CD4-positive, alpha-beta memory T cell (primary cell): Measurements from ENCODE around the gene JAK2. TPM values are rescaled to one million over a fixed set of nuclear protein-coding genes. Genes with fewer than 3 reads are reported as not detected.

Source experiments
- CTCF ChIA-PET: fragments of 350-600 bp; sonication (Branson Sonifier 250); formaldehyde crosslinking; loops from one replicate; lab custom pipeline; 2021; ENCODE audit warnings: inconsistent platforms; ENCODE audit not compliant: partially characterized antibody; lab: Charles Lee
- POLR2A ChIA-PET: fragments of 350-600 bp; sonication (Branson Sonifier 250); formaldehyde crosslinking; loops from one replicate; lab custom pipeline; 2021; ENCODE audit not compliant: partially characterized antibody; lab: Charles Lee
- DNase-seq, 5 donors: peaks; one replicate each; pipeline versions ENCODE4 v3.0.0 to v3.0.0-alpha.2; 2020 to 2022; ENCODE audit warnings: mixed read lengths in 1 of 5
- H3K27ac ChIP-seq: one replicate; pipeline ENCODE4 v1.7.0; 2013; ENCODE audit warnings: low read depth, low read length
- H3K27me3 ChIP-seq: 2 replicates; pipeline ENCODE4 v1.7.0; 2013; ENCODE audit warnings: mild to moderate bottlenecking, low read length, moderate library complexity; ENCODE audit not compliant: insufficient read depth
- H3K36me3 ChIP-seq: 2 replicates; pipeline ENCODE4 v1.7.0; 2013; ENCODE audit warnings: mild to moderate bottlenecking, low read length, moderate library complexity; ENCODE audit not compliant: insufficient read depth
- H3K4me1 ChIP-seq: 2 replicates; pipeline ENCODE4 v1.7.0; 2013; ENCODE audit warnings: mild to moderate bottlenecking, low read length, moderate library complexity; ENCODE audit not compliant: insufficient read depth
- H3K4me3 ChIP-seq, 2 donors: one replicate each; pipeline ENCODE4 v1.7.0; 2013; ENCODE audit warnings: low read length in 2 of 2, mild to moderate bottlenecking in 1 of 2
- H3K9me3 ChIP-seq, 2 donors: one replicate each; pipeline ENCODE4 v1.7.0; 2013; ENCODE audit warnings: low read length in 2 of 2, control low read depth in 1 of 2; ENCODE audit not compliant: control insufficient read depth in 1 of 2
- H3K27ac Mint-ChIP-seq, 7 donors: one replicate each; pipeline ENCODE4 v1.8.0; 2020 to 2021; ENCODE audit warnings: mixed read lengths in 7 of 7, mild to moderate bottlenecking in 6 of 7, inconsistent platforms in 3 of 7, moderate library complexity in 3 of 7
- H3K27me3 Mint-ChIP-seq, 2 donors: one replicate each; pipeline ENCODE4 v1.8.0; 2020 to 2021; ENCODE audit warnings: mixed read lengths in 2 of 2
- H3K36me3 Mint-ChIP-seq, 2 donors: one replicate each; pipeline ENCODE4 v1.8.0; 2020 to 2021; ENCODE audit warnings: mixed read lengths in 2 of 2, inconsistent platforms in 1 of 2, mild to moderate bottlenecking in 1 of 2
- H3K4me1 Mint-ChIP-seq, 4 donors: one replicate each; pipeline ENCODE4 v1.8.0; 2020 to 2021; ENCODE audit warnings: mixed read lengths in 4 of 4, mild to moderate bottlenecking in 1 of 4
- H3K4me3 Mint-ChIP-seq, 8 donors: one replicate each; pipeline ENCODE4 v1.8.0; 2020 to 2021; ENCODE audit warnings: mixed read lengths in 8 of 8, mild to moderate bottlenecking in 7 of 8, moderate library complexity in 6 of 8, inconsistent platforms in 3 of 8
- H3K9me3 Mint-ChIP-seq, 8 donors: one replicate each; pipeline ENCODE4 v1.8.0; 2020 to 2021; ENCODE audit warnings: mixed read lengths in 8 of 8, mild to moderate bottlenecking in 5 of 8, inconsistent platforms in 3 of 8, moderate library complexity in 1 of 8
- intact Hi-C: fragments of 100-400 bp; cut with micrococcal nuclease; formaldehyde crosslinking; loops from one replicate; pipeline ENCODE4 v1.15.1; 2023
- polyA plus RNA-seq, 2 donors: library from polyadenylated mRNA; unstranded; fragments of 300-500 nt; fragmentation: Illumina TruSeq; gene quantifications; one replicate each; pipeline ENCODE4 v1.2.3, GENCODE V29; 2021
- total RNA-seq, 2 experiments: library from RNA; stranded (reverse); gene quantifications; one replicate each; pipeline ENCODE4 v1.2.3, GENCODE V29; 2021

Gene JAK2
- total and polyA plus RNA-seq, 4 experiments from 2014 or later: 4.6 to 19.9 (median 12.5) TPM

- Mint-ChIP-seq H3K4me1 (peaks cover 16 to 30% (median 25%) of the 10 kb centered on the region in 4 donors), H3K9me3 (no peaks in the 10 kb centered on the region), H3K27ac (peak overlapping the region; percentile 76 to 96 (median 88)), H3K27me3 (no peaks in the 10 kb centered on the region), H3K4me3 (peak overlapping the region; percentile 90 to 97 (median 96)), H3K36me3 (peaks cover 0 to 2% of the 10 kb centered on the region in 2 donors)
- Histone ChIP-seq H3K27ac (peak overlapping the region; percentile 73), H3K9me3 (no peaks in the 10 kb centered on the region), H3K4me1 (peaks cover 52% of the 10 kb centered on the region), H3K27me3 (no peaks in the 10 kb centered on the region), H3K36me3 (no peaks in the 10 kb centered on the region), H3K4me3 (peak overlapping the region in 1 of 2 donors; percentile 53)
- intact Hi-C loops: loop anchor here (5.0 to 10.0 kb wide), 9 partner anchors 49 to 1461 kb away; partner anchors contain the start of genes AK3, CDC37L1, PLGRKT and RFX3
- POLR2A ChIA-PET: interaction anchor here (0.5 to 4.3 kb wide), 9 partner anchors 85 to 602 kb away, joined by 3 to 42 read pairs (median 4); partner anchors contain the start of gene RCL1
- no peak for DNase-seq
- CTCF ChIA-PET: interaction anchor here (0.7 to 12.7 kb wide), 12 partner anchors 13 to 614 kb away, joined by 3 to 249 read pairs (median 4); partner anchors contain the start of genes CDC37L1 and PLPP6
Measured at GRCh38 chr9:4986296-4986695, 1.2 kb downstream of the JAK2 start.

GRCh38 chr9:4986783-4987182 lies 1.7 kb downstream of the JAK2 start:
- no peaks in the 10 kb centered on the region for H3K9me3 Mint-ChIP-seq
- no peaks in the 10 kb centered on the region for H3K27me3 Mint-ChIP-seq
- no peaks in the 10 kb centered on the region for H3K36me3 ChIP-seq
- H3K4me1 Mint-ChIP-seq: peaks cover 20 to 35% (median 28%) of the 10 kb centered on the region in 4 donors
- POLR2A ChIA-PET: interaction anchor here (0.6 to 4.3 kb wide), 3 partner anchors 194 to 642 kb away, joined by 3 to 42 read pairs (median 3); partner anchors contain the start of genes RCL1 and RIC1
- CTCF ChIA-PET: interaction anchor here (0.7 to 12.7 kb wide), 15 partner anchors 13 to 614 kb away, joined by 3 to 249 read pairs (median 4); partner anchors contain the start of gene PLPP6
- no peaks in the 10 kb centered on the region for H3K9me3 ChIP-seq
- intact Hi-C loops: loop anchor here (5.0 to 10.0 kb wide), 9 partner anchors 49 to 1462 kb away; partner anchors contain the start of genes AK3, CDC37L1, PLGRKT and RFX3
- peak overlapping the region in 6 of 8 donors; percentile 18 to 97 (median 65) for H3K4me3 Mint-ChIP-seq
- H3K36me3 Mint-ChIP-seq: peaks cover 2 to 5% of the 10 kb centered on the region in 2 donors
- no peak for DNase-seq
- H3K27ac ChIP-seq: no peak overlapping the region
- no peak overlapping the region for H3K4me3 ChIP-seq
- H3K27ac Mint-ChIP-seq: peak overlapping the region in 1 of 7 donors; percentile 83
- peaks cover 52% of the 10 kb centered on the region for H3K4me1 ChIP-seq
- H3K27me3 ChIP-seq: no peaks in the 10 kb centered on the region

GRCh38 chr9:4987961-4988421 lies 2.9 kb downstream of the JAK2 start:
- peak; percentile 56 to 67 (median 66) for DNase-seq
- Histone ChIP-seq H3K9me3 (no peaks in the 10 kb centered on the region), H3K4me3 (no peak overlapping the region), H3K4me1 (peaks cover 52% of the 10 kb centered on the region), H3K36me3 (no peaks in the 10 kb centered on the region), H3K27ac (no peak overlapping the region), H3K27me3 (no peaks in the 10 kb centered on the region)
- H3K4me3 Mint-ChIP-seq: no peak overlapping the region
- H3K27me3 Mint-ChIP-seq: no peaks in the 10 kb centered on the region
- peaks cover 23 to 45% (median 36%) of the 10 kb centered on the region in 4 donors for H3K4me1 Mint-ChIP-seq
- no peak overlapping the region for H3K27ac Mint-ChIP-seq
- H3K36me3 Mint-ChIP-seq: peaks cover 14 to 17% of the 10 kb centered on the region in 2 donors
- POLR2A ChIA-PET: interaction anchor here (0.9 to 4.3 kb wide), 3 partner anchors 195 to 248 kb away, joined by 3 to 42 read pairs (median 4); partner anchors contain the start of gene RCL1
- CTCF ChIA-PET: interaction anchor here (0.7 to 12.7 kb wide), 34 partner anchors 8 to 620 kb away, joined by 3 to 249 read pairs (median 4); partner anchors contain the start of genes CD274, RCL1 and SPATA6L
- H3K9me3 Mint-ChIP-seq: peaks cover 0 to 5% (median under 1%) of the 10 kb centered on the region in 8 donors
- intact Hi-C loops: loop anchor here (1.0 to 10.0 kb wide), 11 partner anchors 51 to 1463 kb away; partner anchors contain the start of genes AK3, CDC37L1, PLGRKT and RFX3

- intact Hi-C loops: no loop called here
- Mint-ChIP-seq H3K4me1 (peaks cover 24 to 35% (median 32%) of the 10 kb centered on the region in 4 donors), H3K27ac (peak overlapping the region in 2 of 7 donors; percentile 2 to 83), H3K9me3 (peaks cover 0 to 9% (median 3%) of the 10 kb centered on the region in 8 donors), H3K36me3 (peaks cover 35 to 40% of the 10 kb centered on the region in 2 donors), H3K27me3 (no peaks in the 10 kb centered on the region), H3K4me3 (no peak overlapping the region)
- ChIA-PET CTCF (interaction anchor here (0.6 to 12.7 kb wide), 3 partner anchors 9 to 236 kb away, joined by 3 to 249 read pairs (median 3); no protein-coding TSS in a partner anchor), POLR2A (interaction anchor here (1.5 kb wide), 1 partner anchor 458 kb away, joined by 3 read pairs; the partner anchor contains the start of gene CD274)
- DNase-seq: no peak
- Histone ChIP-seq H3K27ac (no peak overlapping the region), H3K27me3 (no peaks in the 10 kb centered on the region), H3K36me3 (no peaks in the 10 kb centered on the region), H3K9me3 (no peaks in the 10 kb centered on the region), H3K4me1 (peaks cover 24% of the 10 kb centered on the region), H3K4me3 (no peak overlapping the region)
Measured at GRCh38 chr9:4992872-4993271, 7.8 kb downstream of the JAK2 start.

- peaks cover 10% of the 10 kb centered on the region for H3K4me1 ChIP-seq
- H3K27me3 Mint-ChIP-seq: no peaks in the 10 kb centered on the region
- peaks cover 0 to 9% (median 3%) of the 10 kb centered on the region in 8 donors for H3K9me3 Mint-ChIP-seq
- peaks cover 37 to 41% of the 10 kb centered on the region in 2 donors for H3K36me3 Mint-ChIP-seq
- ChIA-PET CTCF (interaction anchor here (12.7 kb wide), 1 partner anchor 238 kb away, joined by 249 read pairs; no protein-coding TSS in a partner anchor), POLR2A (interaction anchor here (0.7 to 1.5 kb wide), 2 partner anchors 329 to 456 kb away, joined by 3 read pairs; partner anchors contain the start of gene CD274)
- H3K9me3 ChIP-seq: no peaks in the 10 kb centered on the region
- no peak overlapping the region for H3K4me3 Mint-ChIP-seq
- intact Hi-C loops: no loop called here
- H3K27ac ChIP-seq: no peak overlapping the region
- no peak overlapping the region for H3K4me3 ChIP-seq
- peak overlapping the region in 1 of 7 donors; percentile 22 for H3K27ac Mint-ChIP-seq
- H3K27me3 ChIP-seq: no peaks in the 10 kb centered on the region
- H3K36me3 ChIP-seq: no peaks in the 10 kb centered on the region
- peaks cover 27 to 44% (median 36%) of the 10 kb centered on the region in 4 donors for H3K4me1 Mint-ChIP-seq
- DNase-seq: no peak
Measured at GRCh38 chr9:4994166-4994890, 9.3 kb downstream of the JAK2 start.

- ChIA-PET CTCF (interaction anchor here (0.7 to 1.0 kb wide), 2 partner anchors 9 to 38 kb away, joined by 3 read pairs; no protein-coding TSS in a partner anchor), POLR2A (no interaction called here)
- DNase-seq: no peak
- Histone ChIP-seq H3K4me1 (no peaks in the 10 kb centered on the region), H3K36me3 (no peaks in the 10 kb centered on the region), H3K27ac (no peak overlapping the region), H3K9me3 (no peaks in the 10 kb centered on the region), H3K4me3 (no peak overlapping the region), H3K27me3 (no peaks in the 10 kb centered on the region)
- Mint-ChIP-seq H3K36me3 (peaks cover 40 to 45% of the 10 kb centered on the region in 2 donors), H3K27ac (peak overlapping the region in 1 of 7 donors; percentile 1), H3K4me1 (peaks cover 20 to 36% (median 29%) of the 10 kb centered on the region in 4 donors), H3K4me3 (peak overlapping the region in 1 of 8 donors; percentile 22), H3K9me3 (peaks cover 0 to 25% (median 6%) of the 10 kb centered on the region in 8 donors), H3K27me3 (no peaks in the 10 kb centered on the region)
- intact Hi-C loops: no loop called here
Measured at GRCh38 chr9:4997196-4997595, 12.1 kb downstream of the JAK2 start.
